Colonic mucosa (tissue), 4 donors: ENCODE data around the gene TRNT1. TPM values are rescaled to one million over a fixed set of nuclear protein-coding genes. Genes with fewer than 3 reads are reported as not detected.

Source experiments
- DNase-seq: peaks from one replicate; pipeline ENCODE4 v3.0.0-alpha.2; 2020
- H3K27ac ChIP-seq: fragments of 200-600 bp; one replicate; pipeline ENCODE4 v1.8.0; 2021
- H3K27me3 ChIP-seq: fragments of 200-600 bp; one replicate; pipeline ENCODE4 v1.8.0; 2021
- H3K36me3 ChIP-seq: fragments of 200-600 bp; one replicate; pipeline ENCODE4 v1.8.0; 2021
- H3K4me1 ChIP-seq: fragments of 200-600 bp; one replicate; pipeline ENCODE4 v1.8.0; 2021; ENCODE audit warnings: mild to moderate bottlenecking
- H3K4me3 ChIP-seq: fragments of 200-600 bp; one replicate; pipeline ENCODE4 v1.8.0; 2021
- H3K9ac ChIP-seq, 2 donors: one replicate each; pipeline ENCODE4 v1.7.0; 2013; ENCODE audit warnings: control low read depth in 2 of 2, low read depth in 2 of 2, low read length in 2 of 2
- H3K9me3 ChIP-seq: fragments of 200-600 bp; one replicate; pipeline ENCODE4 v1.8.0; 2021
- CTCF ChIP-seq: fragments of 200-600 bp; IDR thresholded peaks from one replicate; pipeline ENCODE4 v1.8.0; 2022; ENCODE audit warnings: antibody characterized with exemption, mild to moderate bottlenecking
- intact Hi-C: fragments of 100-400 bp; cut with DNase I; formaldehyde crosslinking; loops from one replicate; pipeline ENCODE4 v1.14.1; 2022
- total RNA-seq, 2 donors: library from RNA; stranded (reverse); fragmentation: NEBNext Ultra II Directional in 1 of 2; extraction: Animal tissue kit (Norgen Biotek cat#: 25700) in 1 of 2; gene quantifications; one replicate each; pipeline ENCODE4 v1.2.1, GENCODE V29; 2021
- donor health status: healthy.
- donor health status: DM: no; HTN: no; CAD: no.
- donor health status: DM: no; HTN: no; CAD: no.

TRNT1 gene
- total RNA-seq, 2 donors from 2014 or later: 15.7 to 26.8 TPM

GRCh38 chr3:3085782-3086181, 41.0 kb upstream of the TRNT1 start:
- DNase-seq: no peak
- no peak overlapping the region for H3K9ac ChIP-seq
- no peak for TF ChIP-seq CTCF
- H3K36me3 ChIP-seq: no peaks in the 10 kb centered on the region
- H3K9me3 ChIP-seq: no peaks in the 10 kb centered on the region
- no peak overlapping the region for H3K27ac ChIP-seq
- intact Hi-C loops: no loop called here
- no peaks in the 10 kb centered on the region for H3K27me3 ChIP-seq
- H3K4me3 ChIP-seq: no peak overlapping the region
- H3K4me1 ChIP-seq: no peaks in the 10 kb centered on the region

GRCh38 chr3:3086239-3086638, 40.5 kb upstream of the TRNT1 start:
- no peaks in the 10 kb centered on the region for H3K36me3 ChIP-seq
- no peak overlapping the region for H3K9ac ChIP-seq
- H3K4me3 ChIP-seq: no peak overlapping the region
- TF ChIP-seq CTCF: no peak
- DNase-seq: no peak
- no peaks in the 10 kb centered on the region for H3K4me1 ChIP-seq
- no peaks in the 10 kb centered on the region for H3K9me3 ChIP-seq
- intact Hi-C loops: no loop called here
- H3K27me3 ChIP-seq: no peaks in the 10 kb centered on the region
- H3K27ac ChIP-seq: no peak overlapping the region

- TF ChIP-seq CTCF: no peak
- H3K27me3 ChIP-seq: no peaks in the 10 kb centered on the region
- H3K9me3 ChIP-seq: no peaks in the 10 kb centered on the region
- intact Hi-C loops: no loop called here
- H3K36me3 ChIP-seq: no peaks in the 10 kb centered on the region
- H3K27ac ChIP-seq: no peak overlapping the region
- no peak overlapping the region for H3K9ac ChIP-seq
- H3K4me1 ChIP-seq: no peaks in the 10 kb centered on the region
- H3K4me3 ChIP-seq: no peak overlapping the region
- DNase-seq: no peak
These were observed 39.5 kb upstream of the TRNT1 start for GRCh38 chr3:3087279-3087678.

- H3K4me1 ChIP-seq: no peaks in the 10 kb centered on the region
- H3K27me3 ChIP-seq: no peaks in the 10 kb centered on the region
- TF ChIP-seq CTCF: no peak
- H3K36me3 ChIP-seq: no peaks in the 10 kb centered on the region
- H3K4me3 ChIP-seq: no peak overlapping the region
- no peak overlapping the region for H3K9ac ChIP-seq
- DNase-seq: no peak
- intact Hi-C loops: no loop called here
- no peaks in the 10 kb centered on the region for H3K9me3 ChIP-seq
- no peak overlapping the region for H3K27ac ChIP-seq
These were observed 38.8 kb upstream of the TRNT1 start for GRCh38 chr3:3087716-3088465.

- Histone ChIP-seq H3K9me3 (no peaks in the 10 kb centered on the region), H3K4me1 (no peaks in the 10 kb centered on the region), H3K36me3 (no peaks in the 10 kb centered on the region), H3K27me3 (no peaks in the 10 kb centered on the region), H3K27ac (no peak overlapping the region), H3K9ac (no peak overlapping the region), H3K4me3 (no peak overlapping the region)
- intact Hi-C loops: no loop called here
- DNase-seq: no peak
- TF ChIP-seq CTCF: no peak
These were observed 37.7 kb upstream of the TRNT1 start for GRCh38 chr3:3089017-3089416.
